ENCODE data around the gene HPCAL1.
"Not testable (repeated sequence)": the region's sequence is repeated elsewhere in the genome, so short reads cannot be mapped to it uniquely, and the experiment has no call there.

Gene HPCAL1

DNA sequence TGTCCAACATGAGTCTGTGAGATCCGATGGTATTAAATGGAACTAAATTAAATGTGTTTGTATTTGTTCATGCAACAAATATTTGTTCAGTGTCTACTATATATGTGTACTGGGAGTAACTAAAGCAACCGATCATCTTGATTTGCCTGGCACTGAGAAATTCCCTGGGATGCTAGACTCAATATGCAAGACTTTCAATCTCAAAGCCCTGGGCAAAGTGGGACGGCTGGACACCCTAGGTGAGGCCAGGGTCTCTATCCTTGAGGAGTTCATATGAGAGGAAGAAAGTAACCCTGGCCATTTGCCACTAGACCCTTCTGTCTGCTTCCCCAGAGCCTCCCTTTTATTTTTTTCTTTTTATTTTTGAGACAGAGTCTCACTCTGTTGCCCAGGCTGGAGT lies 44.0 kb upstream of the HPCAL1 start:
- Histone ChIP-seq H3K36me3 (ENCODE audit: control insufficient read depth, insufficient read depth, low read length) (no peaks in the 10 kb centered on the region), H3K4me1 (ENCODE audit: control insufficient read depth, insufficient read depth, low read length) (peaks cover 6% of the 10 kb centered on the region; the same call in 1 of the 2 replicates), H3K9me3 (ENCODE audit: control insufficient read depth, insufficient read depth, low read depth, low read length) (no peaks in the 10 kb centered on the region), H3K9ac (ENCODE audit: low read length) (no peak overlapping the region), H3K27me3 (ENCODE audit: control insufficient read depth, insufficient read depth, low read length) (no peaks in the 10 kb centered on the region), H3K4me3 (ENCODE audit: low read depth, low read length) (no peak overlapping the region), H3K27ac (ENCODE audit: low read depth, low read length) (no peak overlapping the region)

DNA sequence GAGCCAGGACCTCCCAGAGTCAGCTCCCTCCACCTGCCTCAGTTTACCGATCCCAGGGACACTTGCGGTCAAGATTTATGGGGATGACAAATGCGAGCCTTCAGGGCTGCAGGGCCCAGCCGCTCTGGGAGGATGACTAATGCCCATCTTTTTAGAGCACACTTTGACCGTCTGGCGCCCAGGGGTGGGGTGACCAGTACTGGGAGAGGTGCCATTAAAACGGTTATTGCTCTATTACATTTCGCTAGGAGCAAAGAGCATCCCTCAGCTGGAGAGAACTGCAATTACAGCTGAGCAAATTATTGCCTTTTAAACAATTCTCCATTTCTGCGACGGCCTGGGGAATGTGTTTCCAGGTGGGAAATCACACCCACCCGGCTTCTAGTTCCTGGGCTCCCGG lies 42.6 kb upstream of the HPCAL1 start:
- Histone ChIP-seq H3K4me3 (ENCODE audit: low read depth, low read length) (no peak overlapping the region), H3K27me3 (ENCODE audit: control insufficient read depth, insufficient read depth, low read length) (no peaks in the 10 kb centered on the region)

DNA sequence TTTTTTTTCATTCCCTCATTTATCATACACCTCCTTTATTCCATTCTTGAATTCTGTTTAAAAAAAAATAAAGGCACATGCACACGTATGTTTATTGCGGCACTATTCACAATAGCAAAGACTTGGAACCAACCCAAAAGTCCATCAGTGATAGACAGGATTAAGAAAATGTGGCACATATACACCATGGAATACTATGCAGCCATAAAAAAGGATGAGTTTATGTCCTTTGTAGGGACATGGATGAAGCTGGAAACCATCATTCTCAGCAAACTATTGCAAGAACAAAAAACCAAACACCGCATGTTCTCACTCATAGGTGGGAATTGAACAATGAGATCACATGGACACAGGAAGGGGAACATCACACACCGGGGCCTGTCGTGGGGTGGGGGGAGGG lies 39.2 kb upstream of the HPCAL1 start:
- not testable (repeated sequence) for H3K27me3 ChIP-seq (ENCODE audit: control insufficient read depth, insufficient read depth, low read length); H3K27ac ChIP-seq (ENCODE audit: low read depth, low read length); H3K36me3 ChIP-seq (ENCODE audit: control insufficient read depth, insufficient read depth, low read length); H3K9me3 ChIP-seq (ENCODE audit: control insufficient read depth, insufficient read depth, low read depth, low read length); H3K4me1 ChIP-seq (ENCODE audit: control insufficient read depth, insufficient read depth, low read length); H3K4me3 ChIP-seq (ENCODE audit: low read depth, low read length); H3K9ac ChIP-seq (ENCODE audit: low read length)

More for the DNA sequence above, 42.6 kb upstream of the HPCAL1 start:
- Histone ChIP-seq H3K4me1 (ENCODE audit: control insufficient read depth, insufficient read depth, low read length) (no peaks in the 10 kb centered on the region), H3K9me3 (ENCODE audit: control insufficient read depth, insufficient read depth, low read depth, low read length) (no peaks in the 10 kb centered on the region), H3K9ac (ENCODE audit: low read length) (no peak overlapping the region), H3K36me3 (ENCODE audit: control insufficient read depth, insufficient read depth, low read length) (no peaks in the 10 kb centered on the region), H3K27ac (ENCODE audit: low read depth, low read length) (no peak overlapping the region)

DNA sequence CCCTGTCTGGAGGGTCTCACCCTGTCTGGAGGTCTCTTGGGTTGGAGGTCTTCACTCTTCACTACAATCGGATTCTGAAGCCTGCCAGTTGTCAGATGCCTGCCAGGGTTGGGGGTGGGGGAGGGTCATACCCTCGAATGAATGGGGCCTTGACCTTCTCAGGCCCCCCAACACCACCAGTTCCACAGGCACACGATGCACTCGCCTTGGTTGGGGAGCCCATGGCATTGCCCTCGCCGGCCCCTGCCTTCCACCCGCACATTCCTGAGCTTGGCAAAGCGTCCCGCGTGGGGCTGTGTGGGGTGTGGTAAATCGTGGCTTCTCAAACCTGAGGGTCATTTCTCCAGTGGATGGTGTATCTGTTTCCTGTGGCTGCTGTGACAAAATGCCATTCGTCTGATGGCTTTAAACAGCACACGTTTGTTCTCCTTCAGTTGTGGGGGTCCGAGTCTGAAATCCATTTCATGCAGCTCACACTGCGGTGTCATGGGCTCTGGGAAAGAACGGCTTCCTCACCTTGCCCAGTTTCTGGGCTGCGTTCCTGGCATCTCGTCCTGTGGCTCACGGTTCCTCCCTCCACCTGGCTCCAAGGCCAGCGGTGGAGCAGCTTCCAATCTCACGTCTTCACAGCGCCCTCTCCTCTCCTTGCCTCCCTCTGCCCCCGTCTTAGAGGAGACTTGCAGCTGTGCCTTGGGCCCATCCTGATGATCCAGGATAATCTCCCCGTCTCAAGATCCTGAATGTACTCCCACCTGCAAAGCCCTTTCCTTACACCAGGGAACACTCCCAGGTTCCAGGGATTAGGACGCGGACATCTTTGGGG lies 38.0 kb upstream of the HPCAL1 start:
- Histone ChIP-seq H3K36me3 (ENCODE audit: control insufficient read depth, insufficient read depth, low read length) (no peaks in the 10 kb centered on the region), H3K27ac (ENCODE audit: low read depth, low read length) (no peak overlapping the region)

DNA sequence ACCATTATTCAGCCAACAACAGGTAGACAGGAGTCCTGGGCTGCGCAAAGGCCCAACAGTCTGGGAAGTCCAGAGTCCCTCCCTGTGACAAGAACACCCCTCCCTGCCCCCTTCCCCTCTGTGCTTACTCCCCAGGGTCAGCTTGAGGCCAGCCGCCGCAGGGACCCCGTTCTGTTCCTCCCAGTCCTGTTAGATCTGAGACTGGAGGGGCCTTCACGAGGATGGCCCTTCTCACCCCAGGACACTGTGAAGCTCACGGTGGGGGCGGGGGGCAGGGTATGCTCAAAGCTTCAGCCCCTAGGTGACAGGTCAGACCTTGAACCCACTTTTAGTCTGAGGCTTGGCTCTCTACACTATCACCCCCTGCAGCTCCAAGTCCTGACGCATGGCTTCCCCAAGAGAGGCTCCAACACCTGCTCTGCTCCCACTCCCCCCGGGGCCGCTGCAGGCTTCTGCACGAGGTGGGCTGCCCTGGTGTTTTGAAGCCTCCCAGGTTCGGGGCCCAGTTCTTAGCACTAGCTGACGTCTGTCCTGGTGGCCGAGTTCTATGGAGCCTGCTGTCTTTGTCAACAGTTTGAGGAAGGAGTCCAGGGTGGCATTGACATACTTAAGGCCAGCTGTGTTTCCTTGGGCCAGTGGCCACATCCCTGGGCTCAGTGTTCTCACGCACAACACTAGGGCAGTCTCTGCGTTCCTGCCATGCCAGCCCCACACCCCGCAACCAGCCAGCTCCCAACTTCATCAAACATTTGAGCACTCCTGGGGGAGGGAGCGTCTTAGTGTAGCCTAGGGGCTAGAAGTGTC lies 37.2 kb upstream of the HPCAL1 start:
- Histone ChIP-seq H3K9me3 (ENCODE audit: control insufficient read depth, insufficient read depth, low read depth, low read length) (no peaks in the 10 kb centered on the region), H3K36me3 (ENCODE audit: control insufficient read depth, insufficient read depth, low read length) (no peaks in the 10 kb centered on the region), H3K4me1 (ENCODE audit: control insufficient read depth, insufficient read depth, low read length) (no peaks in the 10 kb centered on the region), H3K4me3 (ENCODE audit: low read depth, low read length) (no peak overlapping the region), H3K27me3 (ENCODE audit: control insufficient read depth, insufficient read depth, low read length) (no peaks in the 10 kb centered on the region), H3K9ac (ENCODE audit: low read length) (no peak overlapping the region), H3K27ac (ENCODE audit: low read depth, low read length) (no peak overlapping the region)

More for the DNA sequence above, 38.0 kb upstream of the HPCAL1 start:
- no peaks in the 10 kb centered on the region for H3K27me3 ChIP-seq (ENCODE audit: control insufficient read depth, insufficient read depth, low read length)
- no peaks in the 10 kb centered on the region for H3K4me1 ChIP-seq (ENCODE audit: control insufficient read depth, insufficient read depth, low read length)
- no peak overlapping the region for H3K9ac ChIP-seq (ENCODE audit: low read length)
- no peak overlapping the region for H3K4me3 ChIP-seq (ENCODE audit: low read depth, low read length)
- no peaks in the 10 kb centered on the region for H3K9me3 ChIP-seq (ENCODE audit: control insufficient read depth, insufficient read depth, low read depth, low read length)

DNA sequence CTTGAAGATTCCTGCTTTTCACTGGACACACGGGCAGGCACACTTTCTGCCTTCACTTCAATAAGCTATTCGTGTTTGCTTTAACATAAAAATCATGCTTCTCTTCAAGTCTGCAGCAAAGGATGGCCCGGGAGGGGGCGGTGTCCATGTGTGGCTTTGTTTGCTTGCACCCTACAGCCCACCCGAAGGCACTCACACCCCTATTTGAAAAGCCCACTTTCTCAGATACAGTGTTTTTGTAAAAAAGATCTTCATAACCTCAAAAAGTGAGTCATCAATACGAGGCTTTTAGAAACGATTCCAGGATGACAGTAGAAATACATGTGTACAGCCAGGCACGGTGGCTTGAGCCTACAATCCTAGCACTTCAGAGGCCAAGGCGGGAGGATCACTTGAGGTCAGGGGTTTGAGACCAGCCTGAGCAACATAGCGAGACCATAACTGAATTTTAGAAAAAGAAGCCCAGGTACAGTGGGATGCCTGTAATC lies 36.5 kb upstream of the HPCAL1 start:
- Histone ChIP-seq H3K9ac (ENCODE audit: low read length) (no peak overlapping the region), H3K9me3 (ENCODE audit: control insufficient read depth, insufficient read depth, low read depth, low read length) (no peaks in the 10 kb centered on the region), H3K27me3 (ENCODE audit: control insufficient read depth, insufficient read depth, low read length) (no peaks in the 10 kb centered on the region), H3K4me1 (ENCODE audit: control insufficient read depth, insufficient read depth, low read length) (no peaks in the 10 kb centered on the region), H3K27ac (ENCODE audit: low read depth, low read length) (no peak overlapping the region), H3K36me3 (ENCODE audit: control insufficient read depth, insufficient read depth, low read length) (no peaks in the 10 kb centered on the region), H3K4me3 (ENCODE audit: low read depth, low read length) (no peak overlapping the region)

DNA sequence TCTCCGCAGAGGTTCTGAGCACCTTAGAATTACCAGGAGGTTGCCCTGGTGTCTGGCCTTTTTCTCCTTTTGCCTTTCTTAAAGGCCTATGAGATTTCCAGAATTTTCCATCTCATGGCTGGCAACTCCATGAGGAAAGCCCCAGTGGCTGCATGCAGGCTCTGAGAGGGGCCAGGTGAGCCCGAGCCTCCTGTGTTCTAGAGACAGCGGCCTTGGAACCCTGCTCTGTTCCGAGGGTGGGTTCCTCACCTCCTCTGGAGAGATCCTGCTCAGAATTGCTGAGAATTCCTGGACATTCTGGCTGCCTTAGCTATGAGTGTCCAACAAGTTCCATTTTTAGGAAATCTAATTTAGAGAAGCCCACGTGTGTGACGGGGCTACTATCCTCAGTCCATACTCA lies 35.7 kb upstream of the HPCAL1 start:
- Histone ChIP-seq H3K36me3 (ENCODE audit: control insufficient read depth, insufficient read depth, low read length) (no peaks in the 10 kb centered on the region), H3K27me3 (ENCODE audit: control insufficient read depth, insufficient read depth, low read length) (no peaks in the 10 kb centered on the region)

DNA sequence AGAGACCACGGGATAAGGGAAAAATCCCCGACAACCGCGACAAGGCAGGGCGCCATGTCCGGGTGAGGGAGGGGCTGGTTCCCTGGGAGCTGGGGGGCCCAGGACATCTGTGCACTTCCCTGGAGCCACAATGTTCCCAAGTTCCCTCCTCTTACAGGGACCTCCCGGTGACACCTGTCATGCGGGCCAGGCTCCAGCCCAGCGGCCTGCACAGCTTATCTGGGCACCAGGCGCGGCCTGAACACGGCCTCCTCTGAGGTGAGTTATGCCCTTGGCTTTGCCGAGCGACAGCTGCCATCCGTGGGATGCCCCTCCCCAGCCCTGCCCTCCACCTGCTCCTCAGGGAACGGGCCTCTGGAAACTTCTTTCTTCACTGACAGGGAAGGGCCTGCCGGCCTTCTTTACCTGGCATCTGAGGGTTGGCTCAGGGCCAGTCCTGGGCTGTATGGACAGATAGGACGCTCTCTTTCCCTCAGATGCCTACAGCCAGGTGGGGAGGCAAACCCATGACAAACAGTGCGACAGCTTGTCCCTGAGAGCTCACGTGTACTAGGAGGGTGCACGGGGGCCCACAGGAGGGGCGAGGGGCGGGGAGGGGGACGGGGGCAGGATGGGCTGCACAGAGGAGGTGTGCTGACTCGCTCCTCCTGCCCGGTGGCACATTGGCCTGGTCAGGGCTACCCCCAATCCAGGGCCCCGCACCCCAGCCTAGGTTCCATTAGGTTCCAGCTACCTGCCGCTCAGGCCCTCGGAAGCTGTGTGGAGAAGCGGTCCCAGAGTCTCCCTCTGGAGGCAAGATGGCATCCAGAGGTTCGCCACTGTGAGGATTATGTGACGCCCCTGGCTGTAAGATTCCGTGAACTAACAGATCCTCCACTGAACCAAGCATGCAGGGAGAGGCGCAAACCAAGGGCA lies 34.9 kb upstream of the HPCAL1 start:
- Histone ChIP-seq H3K4me1 (ENCODE audit: control insufficient read depth, insufficient read depth, low read length) (no peaks in the 10 kb centered on the region), H3K9ac (ENCODE audit: low read length) (no peak overlapping the region), H3K27ac (ENCODE audit: low read depth, low read length) (no peak overlapping the region)

More for the DNA sequence above, 35.7 kb upstream of the HPCAL1 start:
- Histone ChIP-seq H3K4me1 (ENCODE audit: control insufficient read depth, insufficient read depth, low read length) (no peaks in the 10 kb centered on the region), H3K4me3 (ENCODE audit: low read depth, low read length) (no peak overlapping the region), H3K27ac (ENCODE audit: low read depth, low read length) (no peak overlapping the region), H3K9me3 (ENCODE audit: control insufficient read depth, insufficient read depth, low read depth, low read length) (no peaks in the 10 kb centered on the region), H3K9ac (ENCODE audit: low read length) (no peak overlapping the region)

DNA sequence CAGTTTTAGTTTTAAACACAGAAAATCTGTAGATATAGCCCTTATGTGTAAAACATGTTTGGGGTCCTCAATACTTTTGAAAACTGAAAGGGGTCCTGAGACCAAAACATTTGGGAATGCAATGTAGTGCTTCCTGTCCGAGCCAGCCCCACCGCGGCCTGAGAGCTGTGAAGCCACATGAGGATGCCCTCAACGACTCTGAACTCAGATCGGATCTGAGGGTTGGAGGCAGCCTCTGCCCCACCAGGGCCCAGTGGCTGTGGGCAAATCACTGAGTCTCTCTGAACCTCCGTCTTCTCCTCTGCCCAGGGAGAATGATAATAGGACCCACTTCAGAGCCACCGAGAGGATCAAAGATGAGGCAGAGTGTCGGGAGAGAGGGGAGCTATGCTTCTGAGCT lies 33.4 kb upstream of the HPCAL1 start:
- Histone ChIP-seq H3K4me1 (ENCODE audit: control insufficient read depth, insufficient read depth, low read length) (no peaks in the 10 kb centered on the region), H3K9me3 (ENCODE audit: control insufficient read depth, insufficient read depth, low read depth, low read length) (no peaks in the 10 kb centered on the region), H3K4me3 (ENCODE audit: low read depth, low read length) (no peak overlapping the region), H3K27ac (ENCODE audit: low read depth, low read length) (no peak overlapping the region), H3K27me3 (ENCODE audit: control insufficient read depth, insufficient read depth, low read length) (no peaks in the 10 kb centered on the region), H3K9ac (ENCODE audit: low read length) (no peak overlapping the region), H3K36me3 (ENCODE audit: control insufficient read depth, insufficient read depth, low read length) (no peaks in the 10 kb centered on the region)

More for the DNA sequence above, 34.9 kb upstream of the HPCAL1 start:
- H3K4me3 ChIP-seq (ENCODE audit: low read depth, low read length) = no peak overlapping the region
- H3K27me3 ChIP-seq (ENCODE audit: control insufficient read depth, insufficient read depth, low read length) = no peaks in the 10 kb centered on the region
- no peaks in the 10 kb centered on the region for H3K9me3 ChIP-seq (ENCODE audit: control insufficient read depth, insufficient read depth, low read depth, low read length)
- H3K36me3 ChIP-seq (ENCODE audit: control insufficient read depth, insufficient read depth, low read length) = no peaks in the 10 kb centered on the region

DNA sequence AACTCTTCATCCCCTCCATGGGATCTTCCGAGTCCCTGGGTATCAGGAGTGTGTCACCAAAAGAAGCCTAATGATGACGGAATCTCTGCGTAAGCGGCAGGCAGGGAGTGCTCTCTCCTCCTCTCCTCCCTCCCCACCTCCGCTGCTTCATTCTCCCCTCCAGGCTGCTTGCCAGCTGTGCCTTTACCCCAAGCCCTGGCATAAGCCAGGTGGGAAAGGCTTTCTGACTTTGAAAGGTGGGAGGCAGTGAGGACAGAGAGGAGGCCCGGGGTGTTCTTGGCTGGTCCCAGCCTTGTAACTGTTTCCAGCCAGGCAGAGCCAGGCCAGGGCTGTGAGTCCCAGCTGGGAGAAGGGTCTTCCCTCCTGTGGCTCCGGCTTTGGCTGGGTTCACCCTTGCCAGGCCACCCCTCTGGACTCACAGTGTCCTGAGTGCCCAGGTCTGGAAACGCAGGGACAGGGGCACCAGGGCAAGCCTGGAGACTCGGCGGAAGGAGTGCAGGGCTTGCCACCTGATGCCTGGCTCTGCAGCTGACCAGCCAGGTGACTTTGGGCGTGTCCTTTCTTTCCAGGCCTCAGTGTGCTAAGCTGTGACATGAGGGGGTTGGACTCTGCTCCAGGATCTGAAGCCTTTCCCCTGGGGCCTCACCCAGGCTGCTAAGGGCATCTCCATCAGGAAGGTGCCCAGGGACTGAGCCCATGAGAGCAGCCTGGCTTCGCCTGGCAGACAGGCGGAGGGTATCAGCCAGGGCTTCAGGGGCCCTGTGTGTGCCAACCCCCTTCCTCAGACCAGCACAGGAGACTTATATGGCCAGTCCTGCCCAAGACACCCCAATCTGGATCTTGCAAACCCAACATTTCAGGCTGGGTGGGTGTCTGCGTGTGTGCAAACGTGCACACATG lies 32.7 kb upstream of the HPCAL1 start:
- Histone ChIP-seq H3K27ac (ENCODE audit: low read depth, low read length) (no peak overlapping the region), H3K4me3 (ENCODE audit: low read depth, low read length) (no peak overlapping the region), H3K9ac (ENCODE audit: low read length) (no peak overlapping the region), H3K27me3 (ENCODE audit: control insufficient read depth, insufficient read depth, low read length) (no peaks in the 10 kb centered on the region), H3K9me3 (ENCODE audit: control insufficient read depth, insufficient read depth, low read depth, low read length) (no peaks in the 10 kb centered on the region), H3K36me3 (ENCODE audit: control insufficient read depth, insufficient read depth, low read length) (no peaks in the 10 kb centered on the region), H3K4me1 (ENCODE audit: control insufficient read depth, insufficient read depth, low read length) (no peaks in the 10 kb centered on the region)

Measured in HUES6 (cell line).